IMR-90 (cell line): ENCODE results near the gene ATP13A5. TPM values are rescaled to one million over a fixed set of nuclear protein-coding genes. Genes with fewer than 3 reads are reported as not detected.

ENCODE experiments used
- ATAC-seq: fragments of 200-7000 bp; cut with Tn5 transposase; 2 replicates; pipeline ENCODE4 v1.9.1; 2020; ENCODE audit warnings: low read depth, mild to moderate bottlenecking, moderate library complexity
- BruUV-seq: library from RNA; stranded (reverse); fragments of 400-500 nt; replicated peaks from 2 replicates; lab custom pipeline; 2021; lab: Mats Ljungman, UMichigan
- CTCF ChIA-PET: fragments of 300-600 bp; formaldehyde crosslinking; extraction: SDS; loops from one replicate; lab custom pipeline; 2021; ENCODE audit warnings: antibody characterized with exemption; lab: Yijun Ruan, JAX
- POLR2A ChIA-PET: fragments of 300-600 bp; sonication (Branson Sonifier 250); formaldehyde crosslinking; loops from one replicate; lab custom pipeline; 2022; ENCODE audit warnings: antibody characterized with exemption; ENCODE audit not compliant: unreplicated experiment; lab: Charles Lee
- DNase-seq: peaks from one replicate; pipeline ENCODE4 v3.0.0; 2013
- H2AFZ ChIP-seq: replicated peaks from 2 replicates; pipeline ENCODE3; 2013; ENCODE audit warnings: low read length, mild to moderate bottlenecking; ENCODE audit not compliant: poor library complexity
- H2AK5ac ChIP-seq: 2 replicates; pipeline ENCODE4 v1.6.1; 2013; ENCODE audit warnings: low read depth, low read length, inconsistent platforms
- H2AK9ac ChIP-seq: replicated peaks from 2 replicates; pipeline ENCODE3; 2013; ENCODE audit warnings: mild to moderate bottlenecking, low read depth, low read length, moderate library complexity; ENCODE audit not compliant: poor library complexity
- H2BK120ac ChIP-seq: 2 replicates; pipeline ENCODE4 v1.6.1; 2013; ENCODE audit warnings: low read depth, low read length, inconsistent platforms
- H2BK15ac ChIP-seq: 3 replicates; pipeline ENCODE4 v1.6.1; 2013; ENCODE audit warnings: low read depth, low read length, inconsistent platforms
- H2BK20ac ChIP-seq: 2 replicates; pipeline ENCODE4 v1.6.1; 2013; ENCODE audit warnings: low read depth, mild to moderate bottlenecking, inconsistent platforms, low read length, moderate library complexity
- H2BK5ac ChIP-seq: 2 replicates; pipeline ENCODE4 v1.6.1; 2013; ENCODE audit warnings: mild to moderate bottlenecking, low read depth, low read length, inconsistent platforms; ENCODE audit not compliant: poor library complexity, severe bottlenecking
- H3K14ac ChIP-seq: replicated peaks from 2 replicates; pipeline ENCODE4 v1.6.1; 2013; ENCODE audit warnings: low read depth, low read length, inconsistent platforms
- H3K18ac ChIP-seq: 2 replicates; pipeline ENCODE4 v1.6.1; 2013; ENCODE audit warnings: low read depth, low read length, control low read depth
- H3K23ac ChIP-seq: 2 replicates; pipeline ENCODE4 v1.6.1; 2013; ENCODE audit warnings: low read depth, low read length, inconsistent platforms
- H3K27ac ChIP-seq: 2 replicates; pipeline ENCODE4 v1.5.1; 2013; ENCODE audit warnings: mild to moderate bottlenecking, control low read depth, low read length; ENCODE audit not compliant: insufficient read depth
- H3K27me3 ChIP-seq: 2 replicates; pipeline ENCODE4 v1.6.1; 2013; ENCODE audit warnings: low read length; ENCODE audit not compliant: control insufficient read depth, insufficient read depth
- H3K36me3 ChIP-seq: 2 replicates; pipeline ENCODE4 v1.6.1; 2013; ENCODE audit warnings: low read length, mixed read lengths; ENCODE audit not compliant: control insufficient read depth, insufficient read depth
- H3K4ac ChIP-seq: 2 replicates; pipeline ENCODE4 v1.6.1; 2013; ENCODE audit warnings: low read depth, low read length, inconsistent platforms
- H3K4me1 ChIP-seq: 2 replicates; pipeline ENCODE4 v1.6.1; 2013; ENCODE audit warnings: low read length, mixed read lengths; ENCODE audit not compliant: control insufficient read depth, insufficient read depth
- H3K4me2 ChIP-seq: 2 replicates; pipeline ENCODE4 v1.6.1; 2013; ENCODE audit warnings: low read depth, mild to moderate bottlenecking, control low read depth, low read length, moderate library complexity
- H3K4me3 ChIP-seq: 2 replicates; pipeline ENCODE4 v1.5.1; 2013; ENCODE audit warnings: low read depth, mild to moderate bottlenecking, control low read depth, low read length, moderate library complexity; ENCODE audit not compliant: insufficient read depth
- H3K56ac ChIP-seq: 2 replicates; pipeline ENCODE4 v1.6.1; 2013; ENCODE audit warnings: low read length, inconsistent platforms; ENCODE audit not compliant: insufficient read depth; ENCODE audit errors: extremely low read depth
- H3K79me1 ChIP-seq, 2 experiments: 2 replicates each; pipeline ENCODE4 v1.6.1; 2013; ENCODE audit warnings: low read length in 2 of 2, inconsistent platforms in 1 of 2, low read depth in 1 of 2
- H3K9ac ChIP-seq: 2 replicates; pipeline ENCODE4 v1.6.1; 2013; ENCODE audit warnings: low read depth, low read length, control low read depth
- H3K9me1 ChIP-seq: 2 replicates; pipeline ENCODE4 v1.6.1; 2013; ENCODE audit warnings: low read length, inconsistent platforms; ENCODE audit not compliant: insufficient read depth
- H3K9me3 ChIP-seq: 2 replicates; pipeline ENCODE4 v1.6.1; 2013; ENCODE audit warnings: low read length; ENCODE audit not compliant: control insufficient read depth, insufficient read depth
- H4K20me1 ChIP-seq: 2 replicates; pipeline ENCODE4 v1.6.1; 2013; ENCODE audit warnings: low read length, inconsistent platforms; ENCODE audit not compliant: insufficient read depth
- H4K5ac ChIP-seq: 2 replicates; pipeline ENCODE4 v1.6.1; 2013; ENCODE audit warnings: mild to moderate bottlenecking, low read depth, low read length, control low read depth
- H4K8ac ChIP-seq, 2 experiments: 2 replicates each; pipeline ENCODE4 v1.6.1; 2013; ENCODE audit warnings: low read depth in 2 of 2, low read length in 2 of 2, control low read depth in 1 of 2, inconsistent platforms in 1 of 2
- H4K91ac ChIP-seq: 2 replicates; pipeline ENCODE4 v1.6.1; 2013; ENCODE audit warnings: low read depth, low read length, inconsistent platforms; ENCODE audit not compliant: insufficient read depth
- BHLHE40 ChIP-seq: fragments of 150-350 bp; IDR thresholded peaks from 2 replicates; pipeline ENCODE4 v1.6.1; 2016; ENCODE audit warnings: mild to moderate bottlenecking, low read depth, low read length
- CEBPB ChIP-seq: IDR thresholded peaks from 2 replicates; pipeline ENCODE4 v1.6.1; 2012; ENCODE audit warnings: low read depth, low read length, improper control_type of control experiment
- CHD1 ChIP-seq: IDR thresholded peaks from 2 replicates; pipeline ENCODE4 v1.6.1; 2012; ENCODE audit warnings: low read depth, low read length, improper control_type of control experiment
- FOS ChIP-seq: fragments of 150-350 bp; IDR thresholded peaks from 2 replicates; pipeline ENCODE4 v1.6.1; 2016; ENCODE audit warnings: low read depth, low read length
- MAFK ChIP-seq: IDR thresholded peaks from 2 replicates; pipeline ENCODE4 v1.6.1; 2012; ENCODE audit warnings: low read depth, low read length, improper control_type of control experiment
- MAZ ChIP-seq: IDR thresholded peaks from 2 replicates; pipeline ENCODE4 v1.6.1; 2012; ENCODE audit warnings: low read depth, mild to moderate bottlenecking, low read length, improper control_type of control experiment, moderate library complexity, borderline replicate concordance
- MXI1 ChIP-seq: IDR thresholded peaks from 2 replicates; pipeline ENCODE4 v1.6.1; 2012; ENCODE audit warnings: low read depth, mild to moderate bottlenecking, low read length, moderate library complexity, borderline replicate concordance
- NFE2L2 ChIP-seq: fragments of 150-350 bp; IDR thresholded peaks from 2 replicates; pipeline ENCODE4 v1.6.1; 2016; ENCODE audit warnings: low read depth, mild to moderate bottlenecking, low read length
- POLR2A ChIP-seq: IDR thresholded peaks from 2 replicates; pipeline ENCODE4 v1.6.1; 2012; ENCODE audit warnings: mild to moderate bottlenecking, low read depth, low read length
- RAD21 ChIP-seq: IDR thresholded peaks from 2 replicates; pipeline ENCODE4 v1.6.1; 2012; ENCODE audit warnings: low read length, improper control_type of control experiment
- RCOR1 ChIP-seq: IDR thresholded peaks from 2 replicates; pipeline ENCODE4 v1.6.1; 2012; ENCODE audit warnings: mild to moderate bottlenecking, low read length, improper control_type of control experiment; ENCODE audit not compliant: insufficient replicate concordance
- RFX5 ChIP-seq: IDR thresholded peaks from 2 replicates; pipeline ENCODE4 v1.8.0; 2012; ENCODE audit warnings: low read depth, mild to moderate bottlenecking, low read length, moderate library complexity
- SMC3 ChIP-seq: fragments of 150-350 bp; IDR thresholded peaks from 2 replicates; pipeline ENCODE4 v1.6.1; 2016; ENCODE audit warnings: low read depth, mild to moderate bottlenecking, antibody characterized with exemption, low read length, moderate library complexity
- WGBS, 2 experiments: methylation state at CpG; one replicate each; pipeline versions ENCODE4 v1.1.5 to v1.1.7; 2013; ENCODE audit warnings: missing lambda C conversion rate in 2 of 2; ENCODE audit not compliant: insufficient read length in 1 of 2; ENCODE audit errors: extremely low coverage in 2 of 2; 5-methylcytosine and 5-hydroxymethylcytosine counted together
- dilution Hi-C: fragments of 300-500 bp; cut with HindIII; formaldehyde crosslinking; loops from one replicate; pipeline ENCODE4 v1.14.3; 2018; ENCODE audit warnings: low sequenced_read_pairs; ENCODE audit not compliant: unreplicated experiment
- in situ Hi-C: fragments of 300-500 bp; cut with MboI; formaldehyde crosslinking; loops from 3 replicates; pipeline ENCODE4 v1.14.3; 2019; ENCODE audit warnings: low sequenced_read_pairs, inconsistent platforms, mixed read lengths
- intact Hi-C: fragments of 100-400 bp; cut with micrococcal nuclease; formaldehyde crosslinking; loops from 2 replicates; pipeline ENCODE4 v1.10.0; 2022
- polyA plus RNA-seq, 3 experiments: library from polyadenylated mRNA; depleted of rRNA; stranded (reverse); fragments of >200 nt; gene quantifications; 2 replicates each; pipeline ENCODE4 v1.2.3, GENCODE V29; 2012; ENCODE audit warnings: low replicate concordance in 1 of 3
- total RNA-seq: library from RNA; depleted of rRNA; stranded (reverse); fragments of >200 nt; gene quantifications from 2 replicates; pipeline ENCODE4 v1.2.3, GENCODE V29; 2012
- TF ChIP-seq, protein P1 (sequence below): conservative IDR thresholded peaks from 2 replicates; pipeline ENCODE4 v1.5.1; 2012; ENCODE audit warnings: mild to moderate bottlenecking, low read depth, low read length, improper control_type of control experiment
- TF ChIP-seq, protein P2 (sequence below): fragments of 150-350 bp; IDR thresholded peaks from 2 replicates; pipeline ENCODE4 v1.6.1; 2016; ENCODE audit warnings: low read depth, mild to moderate bottlenecking, low read length, moderate library complexity, borderline replicate concordance
- TF ChIP-seq, protein P3 (sequence below): fragments of 150-350 bp; IDR thresholded peaks from 2 replicates; pipeline ENCODE4 v1.6.1; 2017; ENCODE audit warnings: mild to moderate bottlenecking, antibody characterized with exemption, low read length, low read depth

The ATP13A5 gene
- total and polyA plus RNA-seq, 2 of the 4 experiments (the other 2 are of a cell fraction) = not detected

DNA sequence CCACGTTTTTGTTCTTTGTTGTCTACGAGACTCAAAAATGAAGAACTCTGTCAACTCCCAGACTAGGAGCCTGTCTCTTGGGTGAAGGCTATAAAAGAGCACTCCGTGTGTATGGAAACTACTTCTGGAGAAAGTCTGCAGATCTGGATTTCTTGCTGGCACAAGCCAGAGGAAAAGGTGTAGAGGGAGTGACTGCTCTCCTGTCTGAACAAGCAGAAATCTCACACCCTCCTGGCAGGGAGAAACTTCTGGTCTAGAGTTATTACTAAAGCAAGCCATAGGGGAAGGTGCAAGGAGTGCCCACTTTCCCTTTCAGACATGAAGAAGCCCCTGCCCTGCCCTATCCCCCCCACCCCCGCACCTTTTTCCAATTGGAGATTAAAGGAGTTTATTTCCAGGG lies 128.1 kb downstream of the ATP13A5 start:
- Histone ChIP-seq H2AFZ (no peak overlapping the region), H4K5ac (no peak overlapping the region), H3K18ac (no peak overlapping the region), H3K27ac (no peak overlapping the region), H3K23ac (no peak overlapping the region), H2BK5ac (no peak overlapping the region), H3K4me2 (no peak overlapping the region), H3K4ac (no peak overlapping the region), H3K56ac (no peak overlapping the region), H4K8ac (no peak overlapping the region), H3K4me1 (no peaks in the 10 kb centered on the region), H3K36me3 (no peaks in the 10 kb centered on the region), H3K79me1 (no peaks in the 10 kb centered on the region), H2BK15ac (no peak overlapping the region), H2BK120ac (no peak overlapping the region), H3K9me1 (no peaks in the 10 kb centered on the region), H3K14ac (no peak overlapping the region), H2AK5ac (no peak overlapping the region), H2BK20ac (no peak overlapping the region), H4K91ac (no peak overlapping the region), H3K9ac (no peak overlapping the region), H2AK9ac (no peak overlapping the region), H3K9me3 (peaks cover 2% of the 10 kb centered on the region), H3K4me3 (no peak overlapping the region), H4K20me1 (no peaks in the 10 kb centered on the region), H3K27me3 (no peaks in the 10 kb centered on the region)
- dilution Hi-C loops (no loop called here), in situ Hi-C loops (no loop called here), intact Hi-C loops (no loop called here)
- ATAC-seq = no peak
- no CpG with 5 or more reads among the region's 4 CpGs for WGBS, 2 experiments
- TF ChIP-seq BHLHE40 (no peak), SMC3 (no peak), CHD1 (no peak), MXI1 (no peak), RAD21 (no peak), RFX5 (no peak), FOS (no peak), MAFK (no peak), RCOR1 (no peak), CEBPB (no peak), NFE2L2 (no peak), POLR2A (no peak), MAZ (no peak)
- TF ChIP-seq, protein P1, sequence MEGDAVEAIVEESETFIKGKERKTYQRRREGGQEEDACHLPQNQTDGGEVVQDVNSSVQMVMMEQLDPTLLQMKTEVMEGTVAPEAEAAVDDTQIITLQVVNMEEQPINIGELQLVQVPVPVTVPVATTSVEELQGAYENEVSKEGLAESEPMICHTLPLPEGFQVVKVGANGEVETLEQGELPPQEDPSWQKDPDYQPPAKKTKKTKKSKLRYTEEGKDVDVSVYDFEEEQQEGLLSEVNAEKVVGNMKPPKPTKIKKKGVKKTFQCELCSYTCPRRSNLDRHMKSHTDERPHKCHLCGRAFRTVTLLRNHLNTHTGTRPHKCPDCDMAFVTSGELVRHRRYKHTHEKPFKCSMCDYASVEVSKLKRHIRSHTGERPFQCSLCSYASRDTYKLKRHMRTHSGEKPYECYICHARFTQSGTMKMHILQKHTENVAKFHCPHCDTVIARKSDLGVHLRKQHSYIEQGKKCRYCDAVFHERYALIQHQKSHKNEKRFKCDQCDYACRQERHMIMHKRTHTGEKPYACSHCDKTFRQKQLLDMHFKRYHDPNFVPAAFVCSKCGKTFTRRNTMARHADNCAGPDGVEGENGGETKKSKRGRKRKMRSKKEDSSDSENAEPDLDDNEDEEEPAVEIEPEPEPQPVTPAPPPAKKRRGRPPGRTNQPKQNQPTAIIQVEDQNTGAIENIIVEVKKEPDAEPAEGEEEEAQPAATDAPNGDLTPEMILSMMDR = no peak
- TF ChIP-seq, protein P2, sequence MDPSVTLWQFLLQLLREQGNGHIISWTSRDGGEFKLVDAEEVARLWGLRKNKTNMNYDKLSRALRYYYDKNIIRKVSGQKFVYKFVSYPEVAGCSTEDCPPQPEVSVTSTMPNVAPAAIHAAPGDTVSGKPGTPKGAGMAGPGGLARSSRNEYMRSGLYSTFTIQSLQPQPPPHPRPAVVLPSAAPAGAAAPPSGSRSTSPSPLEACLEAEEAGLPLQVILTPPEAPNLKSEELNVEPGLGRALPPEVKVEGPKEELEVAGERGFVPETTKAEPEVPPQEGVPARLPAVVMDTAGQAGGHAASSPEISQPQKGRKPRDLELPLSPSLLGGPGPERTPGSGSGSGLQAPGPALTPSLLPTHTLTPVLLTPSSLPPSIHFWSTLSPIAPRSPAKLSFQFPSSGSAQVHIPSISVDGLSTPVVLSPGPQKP = no peak
- TF ChIP-seq, protein P3, sequence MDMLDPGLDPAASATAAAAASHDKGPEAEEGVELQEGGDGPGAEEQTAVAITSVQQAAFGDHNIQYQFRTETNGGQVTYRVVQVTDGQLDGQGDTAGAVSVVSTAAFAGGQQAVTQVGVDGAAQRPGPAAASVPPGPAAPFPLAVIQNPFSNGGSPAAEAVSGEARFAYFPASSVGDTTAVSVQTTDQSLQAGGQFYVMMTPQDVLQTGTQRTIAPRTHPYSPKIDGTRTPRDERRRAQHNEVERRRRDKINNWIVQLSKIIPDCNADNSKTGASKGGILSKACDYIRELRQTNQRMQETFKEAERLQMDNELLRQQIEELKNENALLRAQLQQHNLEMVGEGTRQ = no peak
- no peak for DNase-seq
- ChIA-PET CTCF (no interaction called here), POLR2A (no interaction called here)
- no TSS peak for BruUV-seq
